ENCODE data around the gene TMEM161B. TPM values are rescaled to one million over a fixed set of nuclear protein-coding genes. Genes with fewer than 3 reads are reported as not detected.
"Not testable (repeated sequence)": the region's sequence is repeated elsewhere in the genome, so short reads cannot be mapped to it uniquely, and the experiment has no call there.

Gene TMEM161B
- total RNA-seq, 1 donor from 2014 or later = 27.7 TPM

GRCh38 chr5:88188458-88189132, 80.0 kb downstream of the TMEM161B start:
- intact Hi-C loops (cut with micrococcal nuclease) = no loop called here

GRCh38 chr5:88183255-88183654, 85.4 kb downstream of the TMEM161B start:
- intact Hi-C loops (cut with micrococcal nuclease) = no loop called here

- intact Hi-C loops (cut with micrococcal nuclease) = not testable (repeated sequence)
Observed at GRCh38 chr5:88177486-88177885, 91.2 kb downstream of the TMEM161B start.

- intact Hi-C loops (cut with micrococcal nuclease) = no loop called here
Observed at GRCh38 chr5:88172847-88173758, 95.5 kb downstream of the TMEM161B start.

GRCh38 chr5:88159591-88159990, 109.1 kb downstream of the TMEM161B start:
- intact Hi-C loops (cut with micrococcal nuclease) = no loop called here

GRCh38 chr5:88158056-88158455, 110.6 kb downstream of the TMEM161B start:
- intact Hi-C loops (cut with micrococcal nuclease) = no loop called here

GRCh38 chr5:88154891-88155290, 113.8 kb downstream of the TMEM161B start:
- intact Hi-C loops (cut with micrococcal nuclease) = no loop called here

- intact Hi-C loops (cut with micrococcal nuclease) = no loop called here
Observed at GRCh38 chr5:88150747-88151146, 117.9 kb downstream of the TMEM161B start.

- intact Hi-C loops (cut with micrococcal nuclease) = loop anchor here (1.0 kb wide), 1 partner anchor 122 kb away; the partner anchor contains the start of gene TMEM161B
Observed at GRCh38 chr5:88145611-88146467, 122.8 kb downstream of the TMEM161B start.

- intact Hi-C loops (cut with micrococcal nuclease) = loop anchor here (1.0 kb wide), 1 partner anchor 123 kb away; the partner anchor contains the start of gene TMEM161B
Observed at GRCh38 chr5:88145221-88145610, 123.4 kb downstream of the TMEM161B start.
